Sciatic nerve (tissue), 2 donors: ENCODE results near the gene COMMD7. TPM values are rescaled to one million over a fixed set of nuclear protein-coding genes. Genes with fewer than 3 reads are reported as not detected.

Experiments used
- ATAC-seq: fragments of 200-7000 bp; cut with Tn5 transposase; one replicate; pipeline ENCODE4 v1.9.1; 2020; ENCODE audit warnings: mild to moderate bottlenecking, moderate library complexity
- DNase-seq: peaks from one replicate; pipeline ENCODE4 v3.0.0-alpha.2; 2020; ENCODE audit warnings: low spot score
- intact Hi-C: fragments of 100-400 bp; cut with DNase I; formaldehyde crosslinking; loops from one replicate; pipeline ENCODE4 v1.14.2; 2022
- total RNA-seq: library from RNA; stranded (reverse); fragmentation: NEBNext Ultra II Directional; extraction: Animal tissue kit (Norgen Biotek cat#: 25700); gene quantifications from one replicate; pipeline ENCODE4 v1.2.1, GENCODE V29; 2021
- donor health status: DM: no; HTN: no; CAD: no.
- donor health status: DM: no; HTN: no; CAD: no.

Gene COMMD7
- total RNA-seq, 1 donor from 2014 or later, result 30.2 TPM

DNA sequence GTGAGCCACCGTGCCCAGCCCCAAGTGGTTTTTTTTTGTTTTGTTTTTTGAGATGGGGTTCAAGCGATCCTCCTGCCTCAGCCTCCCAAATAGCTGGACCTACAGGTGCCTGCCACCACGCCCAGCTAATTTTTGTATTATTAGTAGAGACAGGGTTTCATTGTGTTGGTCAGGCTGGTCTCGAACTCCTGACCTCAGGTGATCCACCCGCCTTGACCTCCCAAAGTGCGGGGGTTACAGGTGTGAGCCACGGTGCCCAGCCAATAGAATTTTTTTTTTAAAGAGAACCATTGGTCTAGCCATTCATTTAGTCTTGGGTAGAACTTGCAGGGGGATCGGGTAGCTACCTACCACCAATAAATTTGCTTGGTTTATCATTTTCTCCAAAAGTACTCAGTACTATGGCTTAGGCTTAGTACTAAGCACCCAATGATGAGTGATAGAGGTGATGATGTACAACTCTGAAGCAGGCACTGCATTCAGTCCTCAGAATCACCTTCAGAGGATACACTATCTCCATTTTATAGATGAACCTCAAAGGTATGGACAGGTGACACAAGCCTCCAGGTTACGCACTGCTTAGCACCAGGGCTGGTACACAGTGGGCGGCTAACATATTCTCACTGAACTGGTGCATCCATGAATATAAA is 56.6 kb downstream of the COMMD7 start:
- DNase-seq (no peak), ATAC-seq (no peak)
- intact Hi-C loops, result no loop called here

DNA sequence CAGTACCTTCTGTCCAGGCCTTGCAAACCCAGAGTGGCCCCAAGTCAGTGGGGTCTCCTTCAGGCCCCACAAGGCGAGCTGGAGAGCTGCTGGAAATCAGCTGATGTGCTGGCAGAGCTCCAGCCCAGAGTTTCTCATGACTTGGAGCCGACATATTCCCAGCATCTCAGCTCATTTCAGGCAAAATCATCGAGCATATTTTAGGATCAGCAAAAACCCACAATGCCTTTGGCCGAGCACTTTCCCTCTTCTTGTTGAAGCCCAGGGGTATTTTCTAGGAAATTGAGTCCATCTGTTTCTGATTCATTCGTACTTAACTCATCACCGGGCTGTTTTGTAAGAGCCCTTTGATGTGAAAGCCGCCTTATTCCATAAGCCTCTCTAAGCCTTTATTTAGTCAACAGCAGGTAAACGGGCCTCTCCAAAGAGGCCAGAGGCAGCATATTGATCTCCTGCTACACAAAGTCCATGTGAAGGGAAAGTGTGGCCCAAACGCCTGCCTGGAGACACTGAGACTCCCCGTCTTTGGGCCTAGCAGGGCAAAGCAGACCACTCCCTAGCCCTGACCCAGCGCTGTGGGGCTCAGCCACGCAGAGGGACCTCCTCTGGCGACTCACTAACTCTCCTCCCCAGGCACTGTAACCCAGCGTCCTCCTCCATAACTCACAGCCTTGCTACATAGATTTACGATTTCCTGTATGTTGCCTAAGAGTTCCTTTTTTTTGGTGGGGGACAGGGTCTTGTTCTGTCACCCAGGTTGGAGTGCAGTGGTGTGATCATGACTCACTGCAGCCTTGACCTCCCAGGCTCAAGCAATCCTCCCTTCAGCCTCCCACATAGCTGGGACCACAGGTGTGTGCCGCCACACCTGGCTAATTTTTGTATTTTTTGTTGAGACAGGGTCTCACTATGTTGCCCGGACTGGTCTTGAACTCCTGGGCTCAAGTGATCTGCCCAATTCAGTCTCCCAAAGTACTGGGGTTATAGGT is 57.4 kb downstream of the COMMD7 start:
- peak; percentile 93 for ATAC-seq
- peak; percentile 89 for DNase-seq
- intact Hi-C loops, result no loop called here

DNA sequence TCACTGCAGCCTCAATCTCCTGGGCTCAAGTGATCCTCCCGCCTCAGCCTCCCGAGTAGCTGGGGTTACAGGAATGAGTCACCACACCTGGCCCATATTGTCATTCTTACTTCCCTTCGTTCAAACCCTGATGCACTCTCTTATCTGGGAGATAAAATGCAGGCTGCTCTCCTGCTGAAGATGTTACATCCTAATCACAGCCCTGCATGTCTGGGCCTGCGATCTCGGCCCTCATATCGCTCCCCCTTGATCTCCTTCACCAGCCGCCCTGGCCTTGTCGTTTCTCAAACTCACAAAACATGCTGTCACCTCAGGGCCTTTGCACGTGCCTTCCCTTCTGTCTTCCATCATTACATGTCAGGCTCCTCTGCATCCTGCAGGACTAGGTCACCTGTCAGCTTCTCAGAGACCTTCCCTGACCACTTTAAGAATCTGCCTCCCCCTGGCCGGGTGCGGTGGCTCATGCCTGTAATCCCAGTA is 60.7 kb downstream of the COMMD7 start:
- intact Hi-C loops, result no loop called here

DNA sequence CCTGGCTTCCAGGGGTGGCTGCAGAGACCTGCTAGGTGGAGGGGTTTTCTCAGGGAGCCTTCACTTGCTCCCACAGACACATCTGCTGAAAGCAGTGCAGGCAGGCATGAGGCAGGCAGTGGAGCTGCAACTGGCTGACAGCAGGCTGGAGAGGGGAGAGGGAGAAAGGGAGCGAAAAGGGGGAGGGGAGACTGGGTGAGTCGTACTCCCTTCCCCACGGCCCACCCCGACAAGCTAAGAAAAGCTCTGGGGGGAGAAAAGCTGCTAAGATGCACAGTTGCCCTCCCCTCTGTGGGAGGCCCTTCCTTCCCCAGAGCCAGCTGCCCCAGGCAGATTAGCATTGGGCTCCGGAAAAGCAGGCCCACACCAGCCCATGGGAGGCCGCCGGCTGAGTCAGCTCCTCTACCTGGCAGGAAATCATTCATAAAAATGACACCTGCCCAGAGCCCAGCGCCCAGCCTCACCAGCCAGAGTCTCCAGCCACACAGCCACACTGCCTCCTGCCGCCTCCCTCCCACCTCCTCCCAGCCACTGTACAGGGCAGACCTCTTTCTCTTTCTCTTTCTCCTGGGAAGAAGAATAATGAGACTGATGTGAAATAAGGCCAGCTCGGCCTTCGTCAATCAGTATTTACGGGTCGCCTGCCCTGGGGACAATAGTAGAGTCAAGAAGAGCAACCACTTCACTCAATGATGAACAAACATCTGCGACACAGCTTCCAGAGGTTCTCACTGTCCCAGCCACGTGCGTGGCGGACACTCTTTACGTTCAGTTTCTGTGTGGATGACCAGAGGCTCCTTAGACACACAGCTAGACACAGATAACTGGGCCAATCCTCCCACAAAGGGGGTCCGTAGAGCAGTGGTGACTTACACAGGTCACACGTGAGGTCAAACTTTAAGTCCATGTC is 61.8 kb downstream of the COMMD7 start:
- ATAC-seq (peak; percentile 31), DNase-seq (no peak)
- intact Hi-C loops, result no loop called here

More for the DNA sequence above, 60.7 kb downstream of the COMMD7 start:
- ATAC-seq, result no peak
- no peak for DNase-seq

DNA sequence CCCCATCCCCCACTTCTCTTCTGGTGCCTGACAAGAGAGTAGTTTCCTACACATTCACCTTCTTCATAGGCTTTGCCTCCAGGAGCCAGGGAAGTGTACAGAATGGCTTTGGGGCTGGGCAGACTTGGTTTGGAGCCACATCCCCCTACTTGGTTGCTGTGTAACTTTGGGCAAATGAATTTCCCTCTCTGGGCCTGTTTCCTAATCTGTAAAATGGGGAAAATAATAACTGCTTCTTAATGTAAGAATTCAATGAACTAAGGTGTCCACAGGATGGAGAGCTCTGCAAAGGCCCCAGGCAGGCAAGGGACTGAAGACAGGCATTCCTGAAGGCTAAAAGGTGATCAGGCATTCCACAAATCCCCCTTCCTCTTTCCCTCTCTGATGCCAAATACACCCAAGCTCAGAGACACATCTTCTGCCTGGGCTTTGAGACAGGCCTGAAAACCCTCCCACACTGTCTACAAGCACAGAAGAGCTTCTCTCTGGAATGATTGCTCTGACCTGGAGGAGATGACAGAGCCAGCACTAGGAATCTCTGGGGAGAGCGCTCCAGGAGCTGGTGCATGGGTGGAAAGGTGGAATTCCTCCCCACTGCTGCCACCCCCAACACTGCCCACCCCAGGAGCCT is 62.6 kb downstream of the COMMD7 start:
- DNase-seq, result no peak
- intact Hi-C loops, result no loop called here
- no peak for ATAC-seq

DNA sequence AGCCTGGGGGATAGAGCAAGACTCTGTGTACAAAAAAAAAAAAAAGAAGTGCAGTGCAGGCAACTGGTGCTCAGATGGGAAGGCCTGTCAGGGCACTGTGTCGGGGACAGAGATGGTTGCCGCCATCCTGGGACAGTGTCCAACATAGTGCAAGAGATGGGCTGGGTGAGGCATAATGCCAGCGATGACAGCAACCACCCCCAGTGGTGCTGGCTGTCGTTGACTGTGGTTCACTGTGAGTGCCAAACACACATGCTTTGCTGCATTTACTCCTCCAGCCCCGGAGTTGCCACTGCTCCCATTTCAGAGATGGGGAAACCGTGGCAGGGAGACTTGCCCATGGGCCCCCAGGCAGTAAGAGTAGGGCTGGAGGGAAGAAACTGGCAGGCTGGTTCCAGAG is 64.3 kb downstream of the COMMD7 start:
- intact Hi-C loops, result no loop called here
- DNase-seq (no peak), ATAC-seq (peak; percentile 52)

DNA sequence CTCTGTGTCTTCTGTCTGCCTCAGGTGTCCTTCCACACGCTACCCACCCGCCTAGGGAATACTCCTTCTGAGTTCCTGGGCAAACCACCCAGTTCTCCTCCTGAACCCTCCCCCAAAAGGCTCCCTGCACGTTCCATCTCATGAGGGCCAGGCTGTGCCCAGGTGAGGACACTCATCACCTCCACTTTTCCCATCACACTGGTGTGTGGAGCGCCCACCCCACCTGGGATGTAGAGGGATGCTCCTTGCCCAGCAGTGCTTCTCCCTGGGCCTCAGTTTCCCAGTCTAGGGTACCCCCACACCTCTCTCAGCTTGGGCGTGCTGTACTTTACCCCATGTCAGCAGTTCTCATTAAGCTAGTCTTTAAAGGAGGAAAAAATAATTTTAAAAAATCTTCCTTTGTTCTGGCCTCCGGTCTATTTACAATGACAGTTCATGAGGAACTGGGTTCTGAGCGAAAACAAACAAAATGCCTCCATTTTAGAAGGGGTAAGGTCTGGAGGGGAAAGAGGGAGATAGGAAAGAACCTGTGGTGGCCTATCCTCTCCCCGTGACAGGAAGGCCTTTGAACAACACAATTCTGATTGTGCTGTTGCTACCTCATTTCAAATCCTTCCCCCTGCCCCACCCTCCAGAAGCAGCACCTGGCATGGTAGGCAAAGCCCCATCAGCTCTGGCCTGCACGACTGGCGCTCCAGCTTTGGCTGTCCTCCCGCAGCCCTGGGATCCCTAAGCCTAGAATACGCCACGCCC is 67.9 kb downstream of the COMMD7 start:
- intact Hi-C loops, result no loop called here
- ATAC-seq (no peak), DNase-seq (no peak)

DNA sequence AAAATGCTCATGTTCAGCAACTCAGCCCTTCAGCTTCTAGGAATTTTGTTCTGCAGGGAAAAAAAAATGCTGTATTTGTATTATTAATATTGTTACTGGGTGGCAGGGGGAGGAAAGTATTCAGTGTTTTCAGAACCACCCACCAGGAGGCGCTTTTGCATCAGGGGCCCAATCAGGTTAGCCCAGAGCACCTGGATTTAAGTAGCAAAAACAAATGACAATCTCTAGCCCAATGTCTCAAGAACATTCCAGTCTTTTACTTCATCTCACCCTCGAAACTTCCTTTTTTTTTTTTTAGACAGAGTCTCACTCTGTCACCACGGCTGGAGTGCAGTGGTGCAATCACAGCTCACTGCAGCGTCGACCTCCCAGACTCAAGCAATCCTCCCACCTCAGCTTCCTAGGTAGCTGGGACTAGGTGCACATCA is 68.9 kb downstream of the COMMD7 start:
- ATAC-seq (no peak), DNase-seq (no peak)
- intact Hi-C loops, result no loop called here

DNA sequence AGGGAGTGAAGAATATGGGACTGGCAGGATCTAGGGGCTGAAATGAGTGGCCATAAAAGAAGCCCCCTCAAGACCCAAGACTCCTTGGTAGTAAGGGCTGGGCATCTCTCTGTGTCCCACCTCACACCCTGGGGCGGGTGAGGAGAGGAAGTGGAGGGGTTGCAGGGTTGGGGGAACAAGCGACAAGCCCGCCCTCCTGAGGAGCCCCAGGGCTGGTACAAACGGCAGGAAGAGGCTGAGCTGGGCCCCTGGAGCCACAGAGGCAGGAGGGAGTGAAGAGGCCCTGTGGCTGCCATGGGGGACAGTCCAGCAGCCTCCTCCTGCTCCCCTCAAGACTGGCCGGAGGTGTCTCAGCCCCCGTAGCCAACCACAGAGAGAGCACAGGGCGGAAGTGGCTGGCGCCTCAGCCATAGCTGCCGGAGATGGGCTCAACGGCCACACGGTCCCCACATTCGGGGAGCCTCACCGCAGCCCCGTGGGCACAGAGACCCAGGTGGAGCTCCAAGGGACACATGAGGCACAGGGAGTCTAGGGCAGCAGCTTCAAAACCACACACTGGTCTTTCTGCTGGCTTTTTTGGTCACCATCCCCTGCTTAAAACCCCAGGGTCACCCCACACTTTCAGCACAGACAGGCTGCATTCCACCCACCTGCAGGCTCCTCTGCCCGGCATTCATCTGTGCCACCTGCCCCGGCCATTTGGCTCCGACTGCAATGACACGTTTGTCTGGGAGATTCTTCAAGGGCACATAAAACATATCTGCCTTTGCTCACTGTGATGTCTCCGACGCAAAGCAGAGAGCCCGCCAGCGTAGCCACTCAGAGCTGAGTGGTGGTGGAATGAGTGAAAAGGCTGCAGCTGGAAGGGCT is 70.0 kb downstream of the COMMD7 start:
- intact Hi-C loops, result no loop called here
- DNase-seq (no peak), ATAC-seq (peak; percentile 36)

DNA sequence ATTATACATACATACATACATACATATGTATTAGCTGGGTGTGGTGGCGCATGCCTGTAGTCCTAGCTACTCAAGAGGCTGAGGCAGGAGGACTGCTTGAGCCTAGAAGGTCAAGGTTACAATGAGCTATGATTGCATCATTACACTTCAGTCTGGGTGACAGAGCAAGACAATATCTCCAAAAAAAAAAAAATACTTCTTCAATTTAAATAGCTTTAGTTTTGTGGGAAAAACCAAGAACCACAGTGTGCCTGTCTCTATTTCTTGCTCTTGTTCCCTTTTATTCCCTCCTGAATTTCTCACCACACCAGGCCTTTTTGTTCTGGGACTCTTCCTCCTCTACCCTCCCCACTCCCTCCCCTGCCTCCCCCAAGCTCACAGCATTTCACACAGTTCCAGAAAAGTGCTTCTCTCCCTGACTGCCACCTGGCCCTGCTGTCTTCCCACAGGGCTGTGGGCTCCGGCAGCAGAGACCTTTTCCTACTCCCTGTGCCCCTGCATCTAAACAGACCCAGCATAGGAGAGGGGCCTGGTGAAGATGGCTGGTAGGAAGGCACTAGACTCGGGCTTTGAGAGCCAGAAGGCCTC is 70.8 kb downstream of the COMMD7 start:
- intact Hi-C loops, result no loop called here
- DNase-seq, result no peak
- peak; percentile 22 for ATAC-seq

DNA sequence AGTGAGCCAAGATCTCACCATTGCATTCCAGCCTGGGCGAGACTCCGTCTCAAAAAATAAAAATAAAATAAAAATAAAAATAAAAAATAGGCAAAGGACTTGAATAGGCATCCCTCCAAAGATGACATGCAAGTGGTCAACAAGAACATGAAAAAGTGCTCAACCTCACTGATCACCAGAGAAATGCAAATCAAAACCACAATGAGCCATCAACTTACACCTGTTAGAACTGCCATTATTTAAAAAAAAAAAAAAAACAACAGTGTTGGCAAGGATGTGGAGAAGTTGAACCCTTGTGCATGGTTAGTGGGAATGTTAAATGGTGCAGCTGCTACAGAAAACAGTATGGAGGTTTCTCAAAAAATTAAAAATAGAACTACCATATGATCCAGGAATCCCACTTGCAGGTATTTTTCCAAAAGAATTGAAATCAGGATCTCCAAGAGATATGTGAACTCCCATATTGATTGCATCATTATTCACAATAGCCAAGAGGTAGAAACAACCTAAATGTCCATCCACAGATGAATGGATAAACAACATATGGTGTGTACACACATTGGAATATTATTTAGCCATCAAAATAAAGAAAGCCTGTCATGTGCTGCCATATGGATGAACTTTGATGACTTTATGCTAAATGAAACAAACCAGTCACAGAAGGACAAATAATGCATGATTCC is 72.4 kb downstream of the COMMD7 start:
- no peak for DNase-seq
- intact Hi-C loops, result no loop called here
- no peak for ATAC-seq

DNA sequence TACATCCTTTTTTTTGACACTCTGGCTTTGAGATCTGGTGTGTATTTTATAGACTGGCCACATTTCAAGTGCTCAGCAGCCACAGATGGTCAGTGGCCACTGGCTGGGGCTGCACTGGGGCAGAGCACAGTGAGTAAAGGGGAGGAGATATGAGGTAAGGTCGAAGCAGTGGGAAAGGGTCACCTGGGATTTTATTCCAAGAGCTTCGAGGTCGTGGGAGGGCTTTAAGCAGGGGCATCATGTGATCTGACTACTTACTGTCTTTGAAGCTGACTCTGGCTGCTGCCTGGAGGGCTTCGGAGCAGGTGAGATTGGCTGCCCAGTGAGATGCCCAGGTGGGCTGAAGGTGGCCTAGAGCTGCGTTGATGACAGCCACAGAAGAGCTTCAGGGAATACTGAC is 76.2 kb downstream of the COMMD7 start:
- intact Hi-C loops, result no loop called here

DNA sequence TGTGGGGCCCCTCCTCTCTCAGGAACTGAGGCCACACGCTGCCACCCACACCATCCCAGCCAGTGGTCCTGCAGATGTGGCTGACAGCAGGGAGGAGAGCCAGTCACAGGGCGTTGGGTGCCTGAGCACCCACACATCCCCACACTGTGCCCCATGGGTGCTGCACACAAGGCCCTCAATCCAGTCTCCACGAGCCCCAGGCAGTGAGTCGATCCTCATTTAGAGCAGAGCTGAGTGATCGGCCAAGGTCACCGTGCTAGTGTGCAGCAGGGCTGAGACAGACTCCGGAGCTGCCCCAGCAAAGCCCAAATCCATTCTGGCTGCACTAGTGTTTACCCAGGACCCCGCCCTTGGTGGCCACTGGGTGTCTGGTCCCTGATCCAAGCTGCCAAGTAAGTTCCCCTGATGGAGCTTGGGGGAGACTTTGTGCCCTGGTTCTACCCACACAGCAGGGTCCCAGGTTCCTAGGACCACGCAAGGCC is 78.5 kb downstream of the COMMD7 start:
- DNase-seq (no peak), ATAC-seq (no peak)
- intact Hi-C loops, result no loop called here

More for the DNA sequence above, 76.2 kb downstream of the COMMD7 start:
- DNase-seq (no peak), ATAC-seq (no peak)

DNA sequence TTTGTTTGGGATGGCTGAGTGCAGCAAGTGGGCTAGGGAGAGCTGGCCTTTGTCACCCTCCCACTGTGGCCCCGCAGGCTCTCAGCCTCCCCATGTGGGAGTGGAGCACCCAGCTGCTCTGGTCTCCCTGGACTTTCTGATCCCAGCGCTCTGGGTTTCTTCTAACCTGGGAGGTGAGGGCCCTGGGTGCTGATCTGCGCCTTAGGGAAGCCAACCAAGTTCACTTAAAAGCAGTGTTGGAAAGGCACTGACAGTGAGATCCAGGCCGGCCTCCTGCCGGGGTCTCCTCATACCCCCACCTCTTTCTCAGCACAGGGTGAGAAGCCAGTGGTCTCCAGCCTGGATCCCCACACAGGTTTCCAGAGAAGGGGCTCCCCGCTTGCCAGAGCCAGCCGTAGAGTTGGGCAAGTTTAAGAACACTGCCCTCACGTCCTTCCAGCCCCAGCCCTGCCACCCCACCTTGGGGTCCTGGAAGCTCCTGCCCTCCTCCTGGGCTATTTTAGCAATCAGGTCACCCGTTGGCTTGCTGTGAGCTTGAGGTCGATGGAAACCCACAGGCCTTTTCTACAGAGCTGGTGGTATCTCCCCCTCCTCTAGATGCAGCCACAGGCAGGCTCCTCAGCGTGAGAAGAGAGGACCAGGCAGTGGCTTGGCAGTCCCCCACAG is 79.1 kb downstream of the COMMD7 start:
- DNase-seq, result no peak
- ATAC-seq, result no peak
- intact Hi-C loops, result no loop called here

DNA sequence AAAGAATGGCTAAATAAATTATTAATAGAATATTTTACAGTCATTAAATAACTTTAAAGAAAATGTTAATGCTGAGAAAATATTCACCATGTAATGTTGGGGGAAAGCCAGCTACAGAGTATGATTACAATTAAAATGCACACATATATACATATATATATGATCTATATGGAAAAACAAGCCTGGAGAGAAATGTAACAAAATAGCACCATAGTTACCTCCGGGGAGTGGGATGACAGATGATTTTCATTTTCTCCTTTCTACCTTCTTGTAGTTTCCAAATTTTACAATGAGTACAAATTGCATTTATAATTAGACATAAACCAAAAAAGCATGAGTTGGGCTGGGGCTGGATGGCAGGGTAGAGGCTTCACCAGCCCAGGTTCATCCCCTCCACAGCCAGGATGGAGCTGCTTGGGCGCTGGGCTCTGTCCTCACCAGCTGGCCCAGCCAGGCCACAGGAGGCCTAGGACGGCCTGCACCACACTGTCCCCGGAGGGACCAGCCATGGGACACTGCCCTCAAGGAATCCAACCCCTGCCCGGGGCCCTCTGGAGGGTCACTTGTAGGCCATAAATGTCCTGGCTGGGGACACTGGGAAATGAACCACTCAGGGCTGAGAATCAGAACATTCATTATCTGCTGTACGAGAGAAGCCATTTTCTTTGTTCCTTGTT is 79.8 kb downstream of the COMMD7 start:
- ATAC-seq, result peak; percentile 33
- DNase-seq, result no peak
- intact Hi-C loops, result no loop called here
